Breast epithelium (tissue), 4 donors: ENCODE results near the gene FAM187B. TPM values are rescaled to one million over a fixed set of nuclear protein-coding genes. Genes with fewer than 3 reads are reported as not detected.

ENCODE experiments used
- DNase-seq, 2 donors: peaks; one replicate each; pipeline ENCODE4 v3.0.0-alpha.2; 2019; ENCODE audit warnings: low spot score in 2 of 2
- H3K27ac ChIP-seq, 2 donors: fragments of 200-600 bp; sonication (generic) in 1 of 2; one replicate each; pipeline ENCODE4 v1.5.1; 2016 to 2019; ENCODE audit warnings: mild to moderate bottlenecking in 1 of 2
- H3K27me3 ChIP-seq, 2 donors: fragments of 200-600 bp; sonication (generic) in 1 of 2; one replicate each; pipeline versions ENCODE4 v1.5.1 to v1.6.0; 2017 to 2019; ENCODE audit warnings: control low read depth in 1 of 2, mild to moderate bottlenecking in 1 of 2
- H3K36me3 ChIP-seq: fragments of 200-600 bp; one replicate; pipeline ENCODE4 v1.5.1; 2019
- H3K4me1 ChIP-seq, 2 donors: fragments of 200-600 bp; sonication (generic); one replicate each; pipeline ENCODE4 v1.5.1; 2016 to 2019; ENCODE audit warnings: control low read depth in 1 of 2
- H3K4me3 ChIP-seq, 3 donors: fragments of 200-600 bp; sonication (generic); 1 replicate in 2 of 3; 2 replicates in 1 of 3; pipeline ENCODE4 v1.5.1; 2016 to 2019; ENCODE audit warnings: mild to moderate bottlenecking in 3 of 3, moderate library complexity in 2 of 3
- H3K9me3 ChIP-seq, 2 donors: fragments of 200-600 bp; sonication (generic) in 1 of 2; one replicate each; pipeline ENCODE4 v1.5.1; 2016 to 2019; ENCODE audit warnings: control low read depth in 1 of 2
- CTCF ChIP-seq, 3 donors: fragments of 450-650 bp; IDR thresholded peaks; one replicate each; pipeline ENCODE4 v1.5.1; 2016 to 2017; ENCODE audit warnings: antibody characterized with exemption in 3 of 3, mild to moderate bottlenecking in 3 of 3, moderate library complexity in 3 of 3
- POLR2A ChIP-seq: fragments of 450-650 bp; IDR thresholded peaks from one replicate; pipeline ENCODE4 v1.6.1; 2016; ENCODE audit warnings: antibody characterized with exemption, mild to moderate bottlenecking, moderate library complexity
- POLR2AphosphoS5 ChIP-seq, 3 donors: sonication (generic); formaldehyde crosslinking; IDR thresholded peaks; one replicate each; pipeline ENCODE4 v1.6.1; 2017; ENCODE audit warnings: antibody characterized with exemption in 3 of 3
- intact Hi-C: fragments of 100-400 bp; cut with DNase I; formaldehyde crosslinking; loops from one replicate; pipeline ENCODE4 v1.15.1; 2023; ENCODE audit warnings: low total_unique reads
- total RNA-seq, 3 donors: library from RNA; depleted of rRNA; stranded (reverse); fragments of >200 nt; gene quantifications; one replicate each; pipeline ENCODE4 v1.1.0, GENCODE V29; 2016

The FAM187B gene
- total RNA-seq, 3 donors from 2014 or later = 0.44 TPM; not detected in 2

- no peaks in the 10 kb centered on the region for H3K36me3 ChIP-seq
- no peak for TF ChIP-seq POLR2A
- no peak for TF ChIP-seq CTCF (IDR thresholded peaks at IDR 0.05)
- no peak for TF ChIP-seq POLR2AphosphoS5 (IDR thresholded peaks at IDR 0.05)
- peaks cover 0 to 4% of the 10 kb centered on the region in 2 donors for H3K4me1 ChIP-seq
- H3K9me3 ChIP-seq = no peaks in the 10 kb centered on the region
- intact Hi-C loops = no loop called here
- DNase-seq = no peak
- no peak overlapping the region for H3K4me3 ChIP-seq
- H3K27ac ChIP-seq = no peak overlapping the region
- H3K27me3 ChIP-seq = no peaks in the 10 kb centered on the region
These were observed 18.9 kb downstream of the FAM187B start for GRCh38 chr19:35209646-35210045.

- H3K4me1 ChIP-seq = no peaks in the 10 kb centered on the region
- TF ChIP-seq CTCF (IDR thresholded peaks at IDR 0.05) (no peak), POLR2A (no peak)
- no peak overlapping the region for H3K4me3 ChIP-seq
- no peaks in the 10 kb centered on the region for H3K36me3 ChIP-seq
- no peak overlapping the region for H3K27ac ChIP-seq
- DNase-seq = no peak
- H3K27me3 ChIP-seq = no peaks in the 10 kb centered on the region
- no peaks in the 10 kb centered on the region for H3K9me3 ChIP-seq
- intact Hi-C loops = no loop called here
These were observed 20.4 kb downstream of the FAM187B start for GRCh38 chr19:35208121-35208520.

- Histone ChIP-seq H3K4me1 (no peaks in the 10 kb centered on the region), H3K27me3 (no peaks in the 10 kb centered on the region), H3K27ac (no peak overlapping the region), H3K36me3 (no peaks in the 10 kb centered on the region), H3K4me3 (no peak overlapping the region), H3K9me3 (no peaks in the 10 kb centered on the region)
- TF ChIP-seq POLR2A (no peak), POLR2AphosphoS5 (IDR thresholded peaks at IDR 0.05) (no peak), CTCF (IDR thresholded peaks at IDR 0.05) (no peak)
- intact Hi-C loops = no loop called here
- no peak for DNase-seq
These were observed 21.1 kb downstream of the FAM187B start for GRCh38 chr19:35207391-35207871.

GRCh38 chr19:35206855-35207254 is 21.7 kb downstream of the FAM187B start:
- no peaks in the 10 kb centered on the region for H3K4me1 ChIP-seq
- peak overlapping the region in 1 of 2 donors; percentile 32 for H3K27ac ChIP-seq
- intact Hi-C loops = no loop called here
- H3K4me3 ChIP-seq = no peak overlapping the region
- H3K27me3 ChIP-seq = no peaks in the 10 kb centered on the region
- no peaks in the 10 kb centered on the region for H3K9me3 ChIP-seq
- H3K36me3 ChIP-seq = no peaks in the 10 kb centered on the region
- TF ChIP-seq POLR2A (no peak), POLR2AphosphoS5 (IDR thresholded peaks at IDR 0.05) (no peak), CTCF (IDR thresholded peaks at IDR 0.05) (no peak)
- no peak for DNase-seq

GRCh38 chr19:35206379-35206778 is 22.2 kb downstream of the FAM187B start:
- intact Hi-C loops = no loop called here
- H3K4me3 ChIP-seq = no peak overlapping the region
- no peaks in the 10 kb centered on the region for H3K9me3 ChIP-seq
- no peaks in the 10 kb centered on the region for H3K27me3 ChIP-seq
- no peak overlapping the region for H3K27ac ChIP-seq
- no peaks in the 10 kb centered on the region for H3K4me1 ChIP-seq
- no peak for TF ChIP-seq POLR2AphosphoS5 (IDR thresholded peaks at IDR 0.05)
- no peak for TF ChIP-seq CTCF (IDR thresholded peaks at IDR 0.05)
- no peak for TF ChIP-seq POLR2A
- no peak for DNase-seq
- H3K36me3 ChIP-seq = no peaks in the 10 kb centered on the region
